A549 (cell line): ENCODE data around the gene ASIC5.

ENCODE experiments used
- CBX2 ChIP-seq: fragments of 200-600 bp; sonication (generic); IDR thresholded peaks from 2 replicates; pipeline ENCODE4 v1.6.1; 2016; ENCODE audit warnings: low read depth, mild to moderate bottlenecking, borderline replicate concordance
- CEBPB ChIP-seq, 2 experiments: fragments of >200 bp in 1 of 2; sonication (Bioruptor Twin) in 1 of 2; formaldehyde crosslinking in 1 of 2; IDR thresholded peaks; 2 replicates each; pipeline ENCODE4 v1.6.1; 2012 to 2016
- CHD4 ChIP-seq: fragments of 200-600 bp; sonication (generic); IDR thresholded peaks from 2 replicates; pipeline ENCODE4 v1.6.1; 2016; ENCODE audit warnings: antibody characterized with exemption, mild to moderate bottlenecking, borderline replicate concordance
- EP300 ChIP-seq, 2 experiments: fragments of >200 bp; sonication (Bioruptor Twin); formaldehyde crosslinking; IDR thresholded peaks; 2 replicates in 1 of 2; 3 replicates in 1 of 2; pipeline ENCODE4 v1.6.1; 2016 to 2017
- KDM5A ChIP-seq: fragments of 200-600 bp; sonication (generic); IDR thresholded peaks from 2 replicates; pipeline ENCODE4 v1.6.1; 2016; ENCODE audit warnings: antibody characterized with exemption, mild to moderate bottlenecking
- POLR2A ChIP-seq: IDR thresholded peaks from 2 replicates; pipeline ENCODE4 v1.6.1; 2012; ENCODE audit warnings: mild to moderate bottlenecking, low read length
- SREBF2 ChIP-seq: fragments of 450-650 bp; IDR thresholded peaks from 2 replicates; pipeline ENCODE4 v1.6.1; 2014; ENCODE audit warnings: mild to moderate bottlenecking, moderate library complexity
- TF ChIP-seq, protein P1 (sequence below): fragments of >200 bp; sonication (Bioruptor Twin); formaldehyde crosslinking; IDR thresholded peaks from 3 replicates; pipeline ENCODE4 v1.5.1; 2016

- no peak for TF ChIP-seq EP300 (IDR thresholded peaks at IDR 0.05)
- TF ChIP-seq, protein P1, sequence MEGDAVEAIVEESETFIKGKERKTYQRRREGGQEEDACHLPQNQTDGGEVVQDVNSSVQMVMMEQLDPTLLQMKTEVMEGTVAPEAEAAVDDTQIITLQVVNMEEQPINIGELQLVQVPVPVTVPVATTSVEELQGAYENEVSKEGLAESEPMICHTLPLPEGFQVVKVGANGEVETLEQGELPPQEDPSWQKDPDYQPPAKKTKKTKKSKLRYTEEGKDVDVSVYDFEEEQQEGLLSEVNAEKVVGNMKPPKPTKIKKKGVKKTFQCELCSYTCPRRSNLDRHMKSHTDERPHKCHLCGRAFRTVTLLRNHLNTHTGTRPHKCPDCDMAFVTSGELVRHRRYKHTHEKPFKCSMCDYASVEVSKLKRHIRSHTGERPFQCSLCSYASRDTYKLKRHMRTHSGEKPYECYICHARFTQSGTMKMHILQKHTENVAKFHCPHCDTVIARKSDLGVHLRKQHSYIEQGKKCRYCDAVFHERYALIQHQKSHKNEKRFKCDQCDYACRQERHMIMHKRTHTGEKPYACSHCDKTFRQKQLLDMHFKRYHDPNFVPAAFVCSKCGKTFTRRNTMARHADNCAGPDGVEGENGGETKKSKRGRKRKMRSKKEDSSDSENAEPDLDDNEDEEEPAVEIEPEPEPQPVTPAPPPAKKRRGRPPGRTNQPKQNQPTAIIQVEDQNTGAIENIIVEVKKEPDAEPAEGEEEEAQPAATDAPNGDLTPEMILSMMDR, result no peak
- no peak for TF ChIP-seq CHD4
- TF ChIP-seq POLR2A, result no peak
- TF ChIP-seq CBX2, result no peak
- no peak for TF ChIP-seq SREBF2
- TF ChIP-seq CEBPB (IDR thresholded peaks at IDR 0.05), result no peak
- TF ChIP-seq KDM5A, result no peak
These were observed 80.2 kb downstream of the ASIC5 start for GRCh38 chr4:155785828-155786227.
